Activated CD8-positive, alpha-beta memory T cell treated with anti-CD3 and anti-CD28 coated beads, Interleukin-2, amount 50 U/mL, for 1 hour (primary cell): ENCODE results near the gene CD52.
"Not testable (repeated sequence)": the region's sequence is repeated elsewhere in the genome, so short reads cannot be mapped to it uniquely, and the experiment has no call there.

Experiments used
- DNase-seq: peaks from one replicate; pipeline ENCODE4 v3.0.0-alpha.2; 2020; ENCODE audit errors: extremely low read depth

The CD52 gene

DNA sequence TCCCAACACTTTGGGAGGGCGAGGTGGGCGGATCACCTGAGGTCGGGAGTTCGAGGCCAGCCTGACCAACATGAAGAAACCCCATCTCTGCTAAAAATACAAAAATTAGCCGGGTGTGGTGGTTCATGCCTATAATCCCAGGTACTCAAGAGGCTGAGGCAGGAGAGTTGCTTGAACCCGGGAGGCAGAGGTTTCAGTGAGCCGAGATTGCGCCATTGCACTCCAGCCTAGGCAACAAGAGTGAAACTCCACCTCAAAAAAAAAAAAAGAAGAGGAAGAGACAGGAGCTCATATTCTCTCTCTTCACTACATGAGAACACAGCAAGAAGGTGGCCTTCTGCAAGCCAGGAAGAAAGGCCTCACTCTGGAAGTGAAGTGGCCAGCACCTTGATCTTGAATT, 15.6 kb downstream of the CD52 start:
- DNase-seq = not testable (repeated sequence)

DNA sequence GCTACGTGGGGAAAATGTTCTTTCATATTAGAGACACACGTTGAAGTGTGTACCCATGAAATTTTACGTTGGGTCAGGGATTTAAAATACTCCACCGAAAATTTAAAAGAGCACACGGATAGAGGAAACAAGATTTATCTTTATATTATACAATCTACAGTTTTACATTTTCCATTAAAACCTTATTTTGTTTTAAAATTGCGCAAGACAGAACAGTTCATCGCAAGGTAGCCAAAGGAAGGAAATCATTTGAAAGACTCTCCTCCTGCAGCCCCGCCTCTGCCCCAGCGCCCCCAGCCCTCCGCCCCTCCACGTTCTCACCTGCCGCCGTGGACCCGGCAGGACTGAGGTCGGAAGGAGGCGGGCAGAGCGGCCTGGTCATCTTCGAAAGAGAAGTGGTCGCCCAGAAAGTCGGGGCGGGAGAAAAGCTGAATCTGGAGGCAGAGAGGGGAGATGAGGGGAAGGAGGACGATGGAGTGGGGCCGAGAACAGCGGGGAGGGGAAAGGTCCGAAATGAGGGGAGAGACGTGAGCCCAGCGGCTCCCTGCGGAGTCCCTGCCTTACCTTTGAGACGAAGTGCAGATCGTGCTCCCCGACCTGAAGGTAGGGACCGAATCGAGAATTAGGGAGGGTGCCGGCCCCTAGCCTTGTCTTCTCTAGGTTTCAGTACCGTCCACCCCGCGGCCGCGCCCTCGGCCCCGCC, 18.2 kb downstream of the CD52 start:
- no peak for DNase-seq

DNA sequence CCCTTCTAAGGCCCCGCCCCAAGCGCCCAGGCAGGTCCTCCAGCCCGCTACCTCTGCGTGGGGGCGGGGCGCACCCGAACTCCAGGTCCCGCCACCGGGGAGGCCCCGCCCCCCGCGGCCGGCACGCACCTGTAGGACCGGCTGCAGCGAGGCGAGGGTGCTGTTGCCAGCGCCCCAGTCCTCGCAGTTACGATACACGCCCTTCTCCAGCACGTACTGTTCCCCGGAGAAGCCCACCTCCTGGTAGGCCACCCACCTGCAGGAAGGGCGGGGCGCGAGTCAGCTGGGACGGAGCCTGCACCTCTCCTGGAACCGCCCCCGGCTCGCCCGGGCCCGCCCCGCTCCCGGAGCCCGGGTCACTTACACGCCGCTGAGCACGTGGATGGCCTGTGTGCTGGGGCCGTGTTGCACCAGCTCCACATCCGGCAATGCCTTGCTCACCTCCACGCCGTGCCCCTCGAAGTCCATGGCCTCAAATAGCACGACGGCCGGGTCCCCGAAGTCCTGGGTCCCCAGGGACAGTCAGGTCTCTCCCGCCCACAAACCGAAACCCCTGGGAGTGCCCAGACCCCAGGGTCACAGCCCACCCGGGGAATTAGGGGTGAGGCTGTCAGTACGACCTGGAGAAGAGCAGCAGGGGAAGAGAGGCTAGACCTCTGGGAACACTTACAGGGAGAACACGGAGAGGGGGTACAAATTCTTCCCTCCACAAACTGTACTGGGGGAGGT, 18.9 kb downstream of the CD52 start:
- peak; percentile 50 for DNase-seq

DNA sequence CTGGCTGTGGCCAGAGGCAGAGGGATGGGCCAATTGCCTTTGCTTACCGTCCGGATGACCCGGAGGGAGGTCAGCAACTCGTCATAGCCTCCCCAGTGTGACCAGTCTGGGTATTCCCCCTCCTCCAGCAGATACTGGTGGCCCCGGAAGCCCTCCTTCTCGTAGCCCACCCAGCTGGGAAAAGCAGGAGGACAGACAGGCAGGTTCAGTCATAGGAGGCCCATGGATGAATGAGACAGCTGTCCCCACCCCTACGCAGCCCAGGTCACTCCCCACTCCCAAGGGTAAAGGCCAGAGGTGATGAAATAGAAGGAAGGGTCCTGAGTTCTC, 19.4 kb downstream of the CD52 start:
- DNase-seq = no peak

DNA sequence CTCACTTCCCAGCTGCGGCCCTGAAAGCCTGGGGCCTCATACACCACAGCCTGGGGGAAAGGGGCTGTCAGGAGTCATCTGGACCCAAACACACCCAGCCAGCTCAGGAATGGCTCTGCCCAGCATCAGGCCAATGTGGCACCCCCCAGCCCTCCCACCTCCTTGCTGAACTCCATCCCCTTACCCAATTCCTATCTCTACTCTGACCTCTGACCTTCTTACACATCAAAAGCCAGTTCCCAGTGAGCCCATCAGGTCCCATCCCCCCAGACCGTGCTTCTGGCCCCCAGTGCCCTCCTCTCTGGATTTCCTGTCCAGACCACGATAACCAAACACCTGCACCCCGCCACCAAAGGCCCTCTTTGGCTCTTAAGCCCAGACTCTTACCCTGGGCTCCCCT, 19.9 kb downstream of the CD52 start:
- no peak for DNase-seq

DNA sequence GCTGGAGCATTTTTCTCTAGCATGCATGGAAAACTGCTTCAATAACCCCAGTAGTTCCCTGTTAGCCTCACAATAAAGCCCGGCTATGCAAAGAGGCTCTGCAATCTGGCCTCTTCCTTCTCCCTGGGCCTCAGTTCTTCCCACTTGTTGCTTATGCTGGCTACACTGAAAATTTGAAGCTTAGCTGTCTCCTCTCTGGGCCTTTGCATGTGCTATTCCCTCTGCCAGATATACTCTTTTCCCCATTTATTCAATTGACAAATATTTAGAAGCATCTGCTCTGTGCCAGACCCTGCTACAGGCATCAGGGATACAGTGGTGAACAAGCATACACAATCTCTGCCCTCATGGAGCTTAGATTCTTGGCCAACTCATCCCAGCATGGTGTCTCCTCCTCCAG, 20.9 kb downstream of the CD52 start:
- no peak for DNase-seq

DNA sequence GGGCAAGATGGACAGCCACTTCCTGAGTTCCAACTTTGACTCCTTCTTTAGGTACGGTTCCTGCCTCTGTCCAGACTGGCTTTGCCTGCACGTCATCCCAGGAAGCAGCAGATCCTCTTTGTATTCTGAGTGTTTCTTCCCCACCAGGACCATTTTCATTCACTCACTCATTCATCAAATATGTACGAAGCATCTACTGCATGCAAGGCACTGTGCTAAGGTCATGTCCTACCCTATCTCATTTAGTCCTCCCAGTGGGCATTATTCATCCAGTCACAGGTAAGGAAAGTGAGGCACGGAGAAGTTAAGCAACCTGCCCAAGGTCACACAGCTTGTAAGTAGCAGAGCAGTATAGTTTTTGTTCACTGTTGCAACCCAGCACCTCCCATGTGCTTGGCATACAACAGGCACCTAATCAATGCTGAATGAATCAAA, 22.3 kb downstream of the CD52 start:
- DNase-seq = no peak

DNA sequence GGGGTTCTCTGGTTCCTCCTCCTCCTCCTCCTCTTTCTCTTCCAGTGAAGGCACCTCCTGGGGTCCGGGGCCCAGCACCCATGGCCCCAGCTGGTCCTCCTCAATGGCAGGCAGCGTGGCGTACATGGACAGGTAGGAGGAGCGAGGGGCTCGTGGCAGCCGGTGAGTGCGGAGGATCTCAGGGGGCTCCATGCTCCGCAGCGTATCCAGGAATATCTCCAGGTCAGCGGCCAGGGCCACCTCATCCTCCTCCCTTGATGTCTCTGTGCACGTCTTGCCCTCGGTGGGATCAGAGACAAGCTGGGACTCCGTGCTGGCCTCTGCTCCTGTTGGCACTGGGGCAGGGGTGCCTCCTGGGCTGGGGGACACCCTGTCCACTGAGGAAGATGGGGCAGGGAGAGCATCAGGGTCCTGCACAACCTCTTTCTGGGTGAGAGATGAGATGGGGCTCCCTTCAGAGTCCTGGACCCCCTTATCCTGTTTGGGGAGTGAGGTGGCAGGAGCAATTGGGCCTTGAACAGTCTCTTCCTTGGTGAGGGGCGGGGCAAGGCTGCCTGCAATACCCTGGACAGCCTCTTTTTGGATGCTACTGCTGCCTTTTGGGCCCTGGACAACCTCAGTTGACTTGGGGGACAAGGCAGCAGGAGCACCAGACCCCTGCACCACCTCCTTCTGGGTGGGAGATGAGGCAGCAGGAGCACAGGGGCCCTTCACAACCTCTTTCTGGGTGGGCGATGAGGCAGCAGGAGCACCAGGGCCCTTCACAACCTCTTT, 26.6 kb downstream of the CD52 start:
- DNase-seq = no peak

DNA sequence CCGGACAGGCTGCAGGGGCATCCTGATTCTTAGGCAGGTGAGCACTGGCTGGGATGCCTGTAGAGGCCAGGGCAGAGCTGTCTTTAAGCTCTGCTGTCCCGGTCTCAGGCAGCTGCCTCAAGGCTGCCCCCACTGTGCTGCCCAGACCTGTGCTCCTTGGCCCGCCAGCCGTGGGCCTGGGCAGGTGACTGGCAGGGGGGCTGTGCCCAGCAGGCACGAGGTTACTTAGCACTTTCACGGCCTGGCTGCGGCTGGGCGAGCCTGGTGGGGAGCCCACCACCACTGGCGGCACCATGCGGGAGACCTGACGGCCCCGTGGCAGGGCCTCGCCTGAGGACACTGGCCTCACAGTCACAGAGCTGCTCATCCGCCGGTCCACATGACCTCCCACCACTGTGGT, 28.0 kb downstream of the CD52 start:
- no peak for DNase-seq

DNA sequence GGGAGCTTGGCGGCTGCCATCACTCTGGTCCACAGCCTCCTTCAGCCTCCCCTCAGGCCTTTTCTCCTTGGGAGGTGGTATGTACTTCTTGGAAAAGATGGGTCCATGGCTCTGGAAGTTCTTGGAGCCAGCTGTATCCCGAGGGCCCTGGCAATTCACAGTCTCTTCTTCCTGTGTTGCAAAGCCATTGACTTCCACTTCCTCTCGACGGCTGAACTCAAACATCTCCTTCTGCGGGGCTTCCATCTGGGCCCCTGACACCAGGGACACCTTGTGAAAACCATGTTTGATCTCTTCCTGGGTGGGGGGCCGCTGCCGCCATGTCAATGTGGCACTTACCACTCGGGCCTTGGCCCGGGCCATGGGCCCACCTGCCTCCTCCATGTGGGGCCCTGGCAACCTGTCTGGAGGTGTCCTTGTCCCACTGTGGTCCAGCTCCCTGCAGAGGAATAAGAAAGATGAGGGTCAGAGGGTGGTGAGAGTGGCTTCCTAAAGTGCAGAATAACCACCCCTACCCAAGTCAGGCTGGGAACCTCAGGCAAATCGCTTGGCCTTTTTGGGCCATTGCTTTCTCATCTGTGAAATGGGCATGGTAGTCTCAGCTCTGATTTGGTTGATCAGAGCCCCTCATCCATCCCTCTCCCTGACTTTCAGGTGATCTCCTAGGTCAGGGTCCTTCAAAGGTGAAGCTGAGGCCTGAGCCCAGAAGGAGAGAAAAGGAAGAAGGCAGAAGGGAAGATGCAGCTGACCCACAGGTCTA, 28.7 kb downstream of the CD52 start:
- DNase-seq = no peak

DNA sequence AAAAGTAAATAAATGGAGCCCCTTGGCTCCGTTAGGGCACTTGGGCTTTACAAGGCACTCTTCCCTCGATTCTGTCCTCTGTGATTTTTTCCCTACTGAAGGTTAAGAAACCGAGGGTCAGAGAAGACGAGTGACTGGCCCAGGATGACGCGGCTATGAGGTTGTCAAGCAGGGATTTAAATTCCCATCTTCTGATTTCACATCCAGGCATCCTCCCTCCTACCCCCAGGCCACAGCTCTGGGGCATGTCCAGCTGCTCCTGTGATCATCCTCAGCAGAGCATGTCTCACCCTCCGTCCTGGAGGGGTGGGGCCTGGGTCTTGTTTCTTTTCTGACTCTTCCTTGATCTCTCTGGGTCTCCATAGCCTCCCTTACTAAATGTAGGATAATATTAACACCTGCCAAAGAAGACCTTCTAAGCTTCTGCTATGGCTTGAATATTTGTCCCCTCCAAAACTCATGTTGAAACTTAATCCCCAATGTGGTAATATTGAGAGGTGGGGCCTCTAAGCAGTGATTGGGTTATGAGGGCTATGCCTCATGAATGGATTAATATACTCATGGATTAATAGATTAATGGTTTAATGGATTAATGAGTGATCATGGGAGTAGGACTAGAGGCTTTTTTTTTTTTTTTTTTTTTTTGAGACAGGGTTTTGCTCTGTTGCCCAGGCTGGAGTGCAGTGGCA, 31.6 kb downstream of the CD52 start:
- no peak for DNase-seq

DNA sequence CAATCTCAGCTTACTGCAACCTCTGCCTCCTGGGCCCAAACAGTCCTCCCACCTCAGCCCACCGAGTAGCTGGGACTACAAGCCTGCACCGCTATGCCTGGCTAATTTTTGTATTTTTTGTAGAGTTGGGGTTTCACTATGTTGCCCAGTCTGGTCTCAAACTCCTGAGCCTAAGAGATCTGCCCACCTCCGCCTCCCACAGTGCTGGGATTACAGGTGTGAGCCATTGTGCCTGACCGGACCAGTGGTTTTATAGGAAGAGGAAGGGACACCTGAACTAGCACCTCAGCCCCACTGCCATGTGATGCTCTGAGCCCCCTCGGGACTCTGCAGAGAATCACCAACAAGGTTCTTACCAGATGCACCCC, 32.1 kb downstream of the CD52 start:
- DNase-seq = no peak

DNA sequence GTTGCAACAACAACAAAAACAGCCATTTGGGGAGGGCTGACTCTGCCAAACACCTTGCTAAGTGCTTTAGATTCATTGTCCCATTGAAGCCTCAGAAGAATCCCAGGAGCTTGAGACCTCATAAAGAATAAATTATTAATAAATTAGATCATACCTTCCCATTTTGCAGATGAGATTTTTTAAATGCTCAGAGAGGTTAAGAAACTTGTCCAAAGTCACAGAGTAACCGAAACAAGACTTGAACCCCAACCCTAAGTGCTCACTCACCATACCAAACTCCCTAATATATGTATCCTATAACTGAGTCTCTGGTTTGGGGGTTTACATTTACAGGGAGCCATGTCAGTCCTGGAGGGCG, 32.6 kb downstream of the CD52 start:
- no peak for DNase-seq

DNA sequence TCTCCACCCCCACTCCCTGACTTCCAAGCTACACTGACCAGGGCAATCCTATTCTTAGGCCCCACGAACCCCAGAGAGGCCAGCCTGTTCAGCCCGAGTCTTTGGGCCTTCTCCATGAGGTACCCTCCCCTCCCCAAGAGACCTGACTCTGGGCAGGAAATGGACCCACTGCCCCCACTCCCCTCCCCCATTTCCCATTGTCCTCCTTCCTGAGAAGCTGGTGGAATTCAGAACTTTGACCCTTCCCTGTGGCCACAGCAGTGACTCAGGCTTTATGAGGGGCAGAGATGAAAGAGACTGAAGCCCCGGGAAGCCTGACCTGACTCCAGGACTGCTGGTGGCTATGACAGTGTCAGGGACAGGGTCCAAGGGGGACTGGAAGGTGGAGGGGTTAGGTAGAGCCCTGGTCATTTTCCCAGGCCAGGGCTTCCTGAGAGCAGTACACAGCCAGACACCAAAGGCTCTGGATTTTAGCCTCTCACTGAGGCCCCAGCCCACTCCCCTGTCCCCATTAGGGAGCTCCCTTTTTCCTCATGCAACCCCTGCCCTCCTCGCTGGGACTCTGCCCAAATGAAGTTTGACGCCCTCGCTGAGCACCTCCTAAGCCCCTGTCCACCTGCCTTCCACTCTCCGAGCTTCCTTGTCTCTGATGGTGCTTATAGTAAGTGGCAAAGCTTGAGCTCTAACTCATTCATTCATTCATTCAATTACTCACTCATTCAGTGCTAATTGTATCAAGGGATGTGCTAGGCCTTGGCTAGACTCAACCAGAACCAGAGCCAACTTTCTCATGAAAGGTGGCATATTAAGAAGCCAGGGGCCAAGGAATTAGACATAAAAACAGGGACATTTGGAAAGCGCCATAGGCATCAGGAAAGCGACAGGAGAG, 33.2 kb downstream of the CD52 start:
- DNase-seq = no peak

DNA sequence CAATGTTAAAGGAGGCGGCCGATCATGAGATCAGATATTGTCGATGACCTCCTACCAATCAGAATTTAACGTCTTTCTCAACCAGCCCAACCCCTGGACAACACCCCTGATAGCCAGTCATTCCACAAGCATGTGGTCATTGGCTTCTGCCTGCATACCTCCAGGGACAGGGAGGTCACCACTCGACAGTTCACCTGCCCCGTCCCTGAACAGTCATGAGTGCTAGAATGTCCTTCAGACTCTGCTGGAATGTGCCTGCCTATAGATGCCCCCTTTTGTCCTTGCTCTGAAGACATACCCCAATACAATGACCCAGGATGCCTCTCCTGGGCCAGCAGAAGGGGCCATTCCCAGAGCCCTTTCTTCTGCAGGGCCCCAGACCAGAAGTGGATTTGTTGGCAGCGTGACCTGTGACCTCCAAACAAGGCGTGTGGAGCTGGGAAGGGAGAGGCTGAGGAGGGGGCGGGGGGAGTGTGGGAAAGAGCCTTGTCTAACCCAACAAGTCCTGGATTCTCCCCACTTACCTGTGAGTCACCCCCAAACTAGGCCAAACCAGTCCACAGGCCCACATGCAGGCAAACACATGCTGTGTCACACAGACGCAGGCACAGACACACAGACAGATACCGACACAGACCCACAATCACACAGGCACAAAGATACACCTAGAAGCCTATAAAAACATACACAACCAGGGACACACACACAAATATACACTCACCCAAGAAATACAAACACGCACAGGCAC, 34.0 kb downstream of the CD52 start:
- no peak for DNase-seq

DNA sequence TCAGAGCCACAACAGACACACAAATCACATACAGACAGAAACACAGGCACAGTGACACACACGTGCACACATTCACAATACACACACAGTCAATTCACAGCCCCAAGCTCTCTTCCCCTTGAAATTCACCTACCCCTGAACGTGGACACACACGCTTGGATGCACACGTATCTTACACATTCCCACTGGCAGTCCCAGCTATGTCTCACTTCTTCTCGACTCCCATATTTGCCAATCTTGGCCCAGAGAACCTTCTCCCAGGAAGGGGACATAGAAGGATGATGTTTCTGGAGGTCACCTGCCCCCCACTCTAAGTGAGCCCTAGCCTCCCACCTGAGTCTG, 34.6 kb downstream of the CD52 start:
- no peak for DNase-seq

DNA sequence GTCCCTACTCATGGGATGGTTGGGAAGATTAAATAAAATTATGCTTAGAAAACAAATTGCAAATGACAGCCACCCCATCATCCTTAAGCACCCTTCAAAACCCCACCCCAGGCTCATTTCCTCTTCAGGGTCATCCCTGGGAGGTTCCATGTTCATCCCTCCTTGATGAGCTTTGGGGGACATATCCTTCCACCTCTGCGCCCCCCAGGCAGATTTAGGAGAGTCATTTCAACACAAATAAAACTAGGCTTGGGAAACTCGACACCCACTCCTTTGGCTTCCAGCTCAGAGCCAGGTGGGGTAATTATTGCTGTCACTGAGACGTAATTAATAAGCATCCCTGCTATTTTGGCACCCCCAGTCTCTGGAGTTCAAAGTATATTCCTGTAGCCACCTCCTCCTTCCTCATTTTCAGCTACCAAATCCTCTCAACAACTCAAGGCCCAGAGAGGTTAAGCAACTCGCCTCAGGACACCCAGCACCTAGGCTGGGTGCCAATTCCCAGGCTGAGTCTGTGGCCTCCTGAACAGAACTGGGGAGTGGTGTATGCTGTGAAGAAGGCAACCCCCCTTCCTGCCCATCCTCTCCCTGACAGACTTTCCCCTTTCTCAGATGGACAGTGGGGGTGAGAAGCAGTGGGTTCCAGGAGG, 35.6 kb downstream of the CD52 start:
- no peak for DNase-seq

DNA sequence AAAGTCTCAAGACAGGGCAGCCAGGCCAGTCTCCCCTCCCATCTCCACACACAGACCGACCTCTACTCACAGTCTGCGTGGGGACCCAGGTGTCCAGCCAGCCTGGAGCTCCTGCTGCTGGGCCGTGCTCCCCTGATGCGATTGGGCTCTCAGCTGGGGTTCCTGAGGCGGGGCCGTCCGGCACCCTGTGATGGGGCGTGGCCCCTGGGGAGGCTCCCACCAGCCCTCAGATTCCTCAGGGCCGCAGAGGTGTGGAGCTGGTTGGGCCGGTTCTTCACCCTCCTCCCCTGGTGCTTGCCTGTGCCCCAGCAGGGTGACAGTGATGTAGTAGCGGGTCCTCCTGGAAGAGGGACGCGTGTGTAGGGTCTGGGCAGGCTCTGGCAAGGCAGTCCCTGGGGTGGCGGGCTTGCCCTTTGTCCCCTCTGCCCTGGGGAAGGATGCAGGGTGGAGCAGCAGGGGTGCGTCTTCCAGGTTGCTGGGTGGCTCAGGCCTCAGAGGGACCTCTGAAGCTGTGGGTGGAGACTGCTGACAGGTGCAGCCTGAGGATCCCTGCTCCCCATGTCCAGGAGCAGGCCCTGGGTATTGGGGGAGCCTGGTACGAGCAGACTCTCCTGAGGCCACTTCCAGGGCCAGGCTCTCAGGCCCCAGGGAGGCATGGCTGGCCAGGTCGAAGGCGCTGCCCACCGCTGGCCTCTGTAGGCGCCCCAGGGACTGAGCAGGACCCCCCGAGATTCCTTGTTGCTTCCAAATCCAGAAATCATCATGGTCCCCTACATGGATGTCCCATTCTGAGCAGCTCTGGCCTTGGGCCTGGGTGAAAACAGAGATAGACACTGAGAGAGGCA, 36.4 kb downstream of the CD52 start, which contains the start of gene CRYBG2:
CRYBG2 (minus strand) TSS at position 155 of the 845 bp plus-strand sequence. CDS start 7,473 bp downstream, outside the sequence.
- no peak for DNase-seq

DNA sequence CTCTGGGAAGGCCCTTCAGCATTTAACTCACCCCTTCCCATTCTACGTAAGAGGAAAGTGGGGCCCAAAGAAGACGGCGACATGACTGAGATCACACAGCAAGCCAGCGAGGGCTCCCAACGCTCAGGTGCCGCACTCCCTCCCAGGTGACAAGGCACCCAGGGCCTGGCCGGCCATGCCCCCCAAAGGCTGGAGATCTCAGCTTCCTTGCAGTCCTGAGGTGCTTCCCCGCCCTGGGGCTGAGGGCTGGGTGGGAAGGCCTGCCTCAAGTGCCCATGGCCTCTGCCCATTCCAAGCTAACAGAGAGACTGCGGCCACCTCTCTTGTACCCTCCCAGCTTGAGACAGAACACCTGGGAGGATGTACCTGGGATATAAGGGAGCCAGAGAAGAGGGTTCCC, 37.2 kb downstream of the CD52 start:
- no peak for DNase-seq
